ENCODE results near the gene BMAL1. TPM values are rescaled to one million over a fixed set of nuclear protein-coding genes. Genes with fewer than 3 reads are reported as not detected.

The BMAL1 gene
- total and polyA plus RNA-seq, 2 donors (not counting 1 experiment from before 2014, with no cell fraction given), result 10.7 to 11.2 TPM

DNA sequence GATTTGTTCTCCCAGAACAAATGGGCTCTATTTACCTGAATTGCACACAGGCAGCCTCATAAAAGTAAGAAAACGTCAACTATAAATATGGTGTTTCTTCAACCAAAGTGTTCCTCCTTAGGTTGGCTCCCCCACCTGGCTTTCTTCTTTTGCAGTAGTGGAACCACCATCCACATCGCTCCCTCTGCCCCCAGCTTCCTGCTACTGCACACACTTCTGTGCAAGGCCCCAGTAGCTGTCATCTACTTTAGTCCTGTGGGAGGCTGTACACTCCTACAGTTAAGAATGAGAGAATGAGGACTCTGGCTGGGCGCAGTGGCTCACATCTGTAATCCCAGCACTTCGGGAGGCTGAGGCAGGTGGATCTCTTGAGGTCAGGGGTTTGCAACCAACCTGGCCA is 89.5 kb downstream of the BMAL1 start:
- H3K4me2 ChIP-seq (ENCODE audit: extremely low read depth, insufficient read depth, low read length), result no peak overlapping the region
- DNase-seq (ENCODE audit: low read depth in 2 of 2), result no peak
- H3K9ac ChIP-seq (ENCODE audit: insufficient read depth, low read length), result no peak overlapping the region
- H3K4me3 ChIP-seq (replicated peaks in 1 of 4; ENCODE audit: control extremely low read depth in 1 of 4, insufficient read depth in 1 of 4, low read depth in 3 of 4, low read length in 4 of 4), result no peak overlapping the region
- TF ChIP-seq EZH2 (IDR thresholded peaks at IDR 0.05; ENCODE audit: low read length, missing control alignments), result no peak
- TF ChIP-seq, protein P1, sequence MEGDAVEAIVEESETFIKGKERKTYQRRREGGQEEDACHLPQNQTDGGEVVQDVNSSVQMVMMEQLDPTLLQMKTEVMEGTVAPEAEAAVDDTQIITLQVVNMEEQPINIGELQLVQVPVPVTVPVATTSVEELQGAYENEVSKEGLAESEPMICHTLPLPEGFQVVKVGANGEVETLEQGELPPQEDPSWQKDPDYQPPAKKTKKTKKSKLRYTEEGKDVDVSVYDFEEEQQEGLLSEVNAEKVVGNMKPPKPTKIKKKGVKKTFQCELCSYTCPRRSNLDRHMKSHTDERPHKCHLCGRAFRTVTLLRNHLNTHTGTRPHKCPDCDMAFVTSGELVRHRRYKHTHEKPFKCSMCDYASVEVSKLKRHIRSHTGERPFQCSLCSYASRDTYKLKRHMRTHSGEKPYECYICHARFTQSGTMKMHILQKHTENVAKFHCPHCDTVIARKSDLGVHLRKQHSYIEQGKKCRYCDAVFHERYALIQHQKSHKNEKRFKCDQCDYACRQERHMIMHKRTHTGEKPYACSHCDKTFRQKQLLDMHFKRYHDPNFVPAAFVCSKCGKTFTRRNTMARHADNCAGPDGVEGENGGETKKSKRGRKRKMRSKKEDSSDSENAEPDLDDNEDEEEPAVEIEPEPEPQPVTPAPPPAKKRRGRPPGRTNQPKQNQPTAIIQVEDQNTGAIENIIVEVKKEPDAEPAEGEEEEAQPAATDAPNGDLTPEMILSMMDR (conservative IDR thresholded peaks at IDR 0.05 in 1 of 2, IDR thresholded peaks at IDR 0.05 in 1 of 2; ENCODE audit: low read depth in 1 of 2, low read length in 2 of 2), result no peak
- no peak overlapping the region for H2AFZ ChIP-seq (ENCODE audit: low read length)
- H3K36me3 ChIP-seq (ENCODE audit: control insufficient read depth, insufficient read depth, low read length), result no peaks in the 10 kb centered on the region
- no peaks in the 10 kb centered on the region for H3K79me2 ChIP-seq (ENCODE audit: control insufficient read depth, insufficient read depth, low read length)
- peaks cover 2% of the 10 kb centered on the region for H3K4me1 ChIP-seq (ENCODE audit: control insufficient read depth, extremely low read depth, insufficient read depth, low read length)
- no peaks in the 10 kb centered on the region for H3K27me3 ChIP-seq (ENCODE audit: control insufficient read depth, insufficient read depth, low read length)
- H4K20me1 ChIP-seq (ENCODE audit: control insufficient read depth, extremely low read depth, insufficient read depth, low read length), result no peaks in the 10 kb centered on the region
- H3K9me3 ChIP-seq (ENCODE audit: control insufficient read depth, insufficient read depth, low read depth, low read length), result no peaks in the 10 kb centered on the region
- H3K27ac ChIP-seq (ENCODE audit: insufficient read depth, low read length), result no peak overlapping the region

DNA sequence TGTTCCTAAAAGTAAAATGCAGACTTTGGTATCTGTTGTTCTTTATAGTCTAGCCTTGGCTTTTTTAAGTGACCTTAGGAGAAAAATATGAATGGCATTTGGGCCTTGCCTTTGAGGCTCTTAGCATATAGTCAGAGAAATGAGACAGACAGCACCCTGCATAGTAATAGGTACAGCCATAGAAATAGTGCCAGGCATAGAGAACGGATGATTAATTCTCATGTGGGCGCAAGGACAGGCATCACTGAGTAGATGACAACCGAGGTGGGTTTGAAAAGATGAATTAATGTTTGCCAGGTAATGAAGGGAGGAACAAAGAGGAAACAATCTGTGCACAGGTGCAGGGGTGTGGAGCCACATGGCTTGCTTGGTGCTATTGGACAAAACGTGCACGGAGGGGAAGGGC is 90.5 kb downstream of the BMAL1 start:
- Histone ChIP-seq H3K4me2 (ENCODE audit: extremely low read depth, insufficient read depth, low read length) (no peak overlapping the region), H3K9ac (ENCODE audit: insufficient read depth, low read length) (no peak overlapping the region), H3K4me1 (ENCODE audit: control insufficient read depth, extremely low read depth, insufficient read depth, low read length) (peaks cover 2% of the 10 kb centered on the region), H3K79me2 (ENCODE audit: control insufficient read depth, insufficient read depth, low read length) (no peaks in the 10 kb centered on the region), H3K36me3 (ENCODE audit: control insufficient read depth, insufficient read depth, low read length) (no peaks in the 10 kb centered on the region), H3K4me3 (replicated peaks in 1 of 4; ENCODE audit: control extremely low read depth in 1 of 4, insufficient read depth in 1 of 4, low read depth in 3 of 4, low read length in 4 of 4) (no peak overlapping the region), H2AFZ (ENCODE audit: low read length) (no peak overlapping the region), H3K27me3 (ENCODE audit: control insufficient read depth, insufficient read depth, low read length) (no peaks in the 10 kb centered on the region), H3K9me3 (ENCODE audit: control insufficient read depth, insufficient read depth, low read depth, low read length) (no peaks in the 10 kb centered on the region), H3K27ac (ENCODE audit: insufficient read depth, low read length) (no peak overlapping the region), H4K20me1 (ENCODE audit: control insufficient read depth, extremely low read depth, insufficient read depth, low read length) (no peaks in the 10 kb centered on the region)
- peak in 1 of 2 donors; percentile 76 for DNase-seq (ENCODE audit: low read depth in 2 of 2)
- TF ChIP-seq, protein P1 (conservative IDR thresholded peaks at IDR 0.05 in 1 of 2, IDR thresholded peaks at IDR 0.05 in 1 of 2; ENCODE audit: low read depth in 1 of 2, low read length in 2 of 2), result no peak
- TF ChIP-seq EZH2 (IDR thresholded peaks at IDR 0.05; ENCODE audit: low read length, missing control alignments), result no peak

DNA sequence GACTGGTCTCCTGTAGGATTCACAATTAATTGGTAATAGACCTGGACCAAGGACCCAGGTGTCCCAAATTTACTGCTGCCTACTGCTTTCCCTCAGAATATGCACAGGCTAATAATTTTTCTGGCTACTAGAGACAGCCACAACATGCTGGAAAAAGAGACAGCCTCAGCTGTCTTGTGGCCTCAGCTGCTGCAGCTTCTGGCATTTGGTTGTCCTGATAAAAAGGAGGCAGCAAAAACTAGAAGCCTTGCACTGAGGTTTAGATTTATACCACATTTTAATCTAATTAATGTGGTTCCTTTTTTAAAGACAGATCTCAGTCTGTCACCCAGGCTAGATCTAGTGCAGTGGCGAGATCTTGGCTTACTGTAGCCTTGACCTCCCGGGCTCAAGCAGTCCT is 95.6 kb downstream of the BMAL1 start:
- no peak overlapping the region for H3K27ac ChIP-seq (ENCODE audit: insufficient read depth, low read length)
- no peaks in the 10 kb centered on the region for H3K9me3 ChIP-seq (ENCODE audit: control insufficient read depth, insufficient read depth, low read depth, low read length)
- H3K9ac ChIP-seq (ENCODE audit: insufficient read depth, low read length), result no peak overlapping the region
- no peaks in the 10 kb centered on the region for H3K36me3 ChIP-seq (ENCODE audit: control insufficient read depth, insufficient read depth, low read length)
- no peak overlapping the region for H2AFZ ChIP-seq (ENCODE audit: low read length)
- no peak overlapping the region for H3K4me2 ChIP-seq (ENCODE audit: extremely low read depth, insufficient read depth, low read length)
- H3K27me3 ChIP-seq (ENCODE audit: control insufficient read depth, insufficient read depth, low read length), result no peaks in the 10 kb centered on the region
- no peak for TF ChIP-seq EZH2 (IDR thresholded peaks at IDR 0.05; ENCODE audit: low read length, missing control alignments)
- TF ChIP-seq, protein P1 (conservative IDR thresholded peaks at IDR 0.05 in 1 of 2, IDR thresholded peaks at IDR 0.05 in 1 of 2; ENCODE audit: low read depth in 1 of 2, low read length in 2 of 2), result no peak
- H4K20me1 ChIP-seq (ENCODE audit: control insufficient read depth, extremely low read depth, insufficient read depth, low read length), result no peaks in the 10 kb centered on the region
- H3K4me3 ChIP-seq (replicated peaks in 1 of 4; ENCODE audit: control extremely low read depth in 1 of 4, insufficient read depth in 1 of 4, low read depth in 3 of 4, low read length in 4 of 4), result no peak overlapping the region
- no peaks in the 10 kb centered on the region for H3K4me1 ChIP-seq (ENCODE audit: control insufficient read depth, extremely low read depth, insufficient read depth, low read length)
- no peak for DNase-seq (ENCODE audit: low read depth in 2 of 2)
- H3K79me2 ChIP-seq (ENCODE audit: control insufficient read depth, insufficient read depth, low read length), result no peaks in the 10 kb centered on the region

All from fibroblast of lung (primary cell).